Endothelial cell of umbilical vein (primary cell): ENCODE results near the gene TXNRD3. TPM values are rescaled to one million over a fixed set of nuclear protein-coding genes. Genes with fewer than 3 reads are reported as not detected.

Source experiments
- BruUV-seq: library from RNA; stranded (reverse); fragments of 400-500 nt; replicated peaks from 2 replicates; lab custom pipeline; 2021; lab: Mats Ljungman, UMichigan
- CTCF ChIA-PET: fragments of 300-600, 350-600 bp; sonication (Branson Sonifier 250); formaldehyde crosslinking; loops from one replicate; lab custom pipeline; 2021; ENCODE audit warnings: antibody characterized with exemption, inconsistent platforms; lab: Charles Lee
- POLR2A ChIA-PET: fragments of 300-600, 350-600 bp; sonication (Branson Sonifier 250); formaldehyde crosslinking; loops from one replicate; lab custom pipeline; 2021; ENCODE audit warnings: antibody characterized with exemption, inconsistent platforms; lab: Charles Lee
- DNase-seq: peaks from one replicate; pipeline ENCODE4 v3.0.0-alpha.2; 2011; ENCODE audit warnings: low read depth, low spot score
- FAIRE-seq: peaks from 2 replicates; lab custom pipeline; 2011; peaks lifted over from hg19 to GRCh38; lab: Jason Lieb, UNC
- H2AFZ ChIP-seq: 2 replicates; pipeline ENCODE4 v1.6.0; 2012; ENCODE audit warnings: low read depth, low read length, control low read depth, inconsistent platforms
- H3K27ac ChIP-seq: 2 replicates; pipeline ENCODE4 v1.5.1; 2011; ENCODE audit warnings: low read depth, mild to moderate bottlenecking, control low read depth, low read length, moderate library complexity; ENCODE audit not compliant: insufficient read depth
- H3K27me3 ChIP-seq, 2 experiments: 2 replicates each; pipeline versions ENCODE4 v1.6.0 to v1.6.1; 2011; ENCODE audit warnings: low read length in 2 of 2, mixed read lengths in 1 of 2; ENCODE audit not compliant: control insufficient read depth in 2 of 2, insufficient read depth in 2 of 2
- H3K36me3 ChIP-seq, 2 experiments: 2 replicates in 1 of 2; 3 replicates in 1 of 2; pipeline ENCODE4 v1.5.1; 2011; ENCODE audit warnings: low read length in 2 of 2, mild to moderate bottlenecking in 1 of 2, moderate library complexity in 1 of 2; ENCODE audit not compliant: control insufficient read depth in 2 of 2, insufficient read depth in 2 of 2; ENCODE audit errors: extremely low read depth in 1 of 2
- H3K4me1 ChIP-seq: 3 replicates; pipeline ENCODE4 v1.5.1; 2011; ENCODE audit warnings: mild to moderate bottlenecking, low read length; ENCODE audit not compliant: control insufficient read depth, insufficient read depth; ENCODE audit errors: extremely low read depth
- H3K4me2 ChIP-seq: 2 replicates; pipeline ENCODE4 v1.6.1; 2011; ENCODE audit warnings: low read length, control low read depth, mixed read lengths; ENCODE audit not compliant: insufficient read depth
- H3K4me3 ChIP-seq, 3 experiments: fragments of 200-600 bp in 1 of 3; sonication (generic), shearing (Covaris generic) in 1 of 3; replicated peaks in 1 of 3; 2 replicates each; pipeline ENCODE4 v1.5.1; 2011 to 2016; ENCODE audit warnings: control low read depth in 3 of 3, low read length in 3 of 3, mild to moderate bottlenecking in 2 of 3, inconsistent platforms in 1 of 3, low read depth in 1 of 3, moderate library complexity in 1 of 3; ENCODE audit not compliant: insufficient read depth in 1 of 3
- H3K79me2 ChIP-seq: 2 replicates; pipeline ENCODE4 v1.6.0; 2012; ENCODE audit warnings: low read length, inconsistent platforms; ENCODE audit not compliant: control insufficient read depth, insufficient read depth
- H3K9ac ChIP-seq: replicated peaks from 2 replicates; pipeline ENCODE3; 2011; ENCODE audit warnings: low read length, control low read depth; ENCODE audit not compliant: insufficient read depth; ENCODE audit errors: extremely low read depth
- H3K9me1 ChIP-seq: replicated peaks from 3 replicates; pipeline ENCODE4 v1.6.0; 2011; ENCODE audit warnings: mild to moderate bottlenecking, low read length; ENCODE audit not compliant: control insufficient read depth, insufficient read depth; ENCODE audit errors: extremely low read depth
- H3K9me3 ChIP-seq: replicated peaks from 2 replicates; pipeline ENCODE4 v1.5.1; 2012; ENCODE audit warnings: low read length, inconsistent platforms; ENCODE audit not compliant: control insufficient read depth, insufficient read depth
- H4K20me1 ChIP-seq: replicated peaks from 2 replicates; pipeline ENCODE3; 2011; ENCODE audit warnings: mild to moderate bottlenecking, low read length; ENCODE audit not compliant: control insufficient read depth, insufficient read depth; ENCODE audit errors: extremely low read depth
- CTCF ChIP-seq, 2 donors: IDR thresholded peaks; 1 replicate in 1 of 2; 2 replicates in 1 of 2; pipeline ENCODE4 v1.5.1; 2011; ENCODE audit warnings: low read length in 2 of 2, mild to moderate bottlenecking in 2 of 2, moderate library complexity in 2 of 2, control low read depth in 1 of 2, inconsistent platforms in 1 of 2, low read depth in 1 of 2; ENCODE audit not compliant: insufficient read depth in 1 of 2; ENCODE audit errors: extremely low read depth in 1 of 2
- EZH2 ChIP-seq: IDR thresholded peaks from 2 replicates; pipeline ENCODE4 v1.6.1; 2012; ENCODE audit warnings: borderline replicate concordance, low read depth, mild to moderate bottlenecking, moderate library complexity, low read length, inconsistent platforms; ENCODE audit not compliant: severe bottlenecking
- FOS ChIP-seq: IDR thresholded peaks from 2 replicates; pipeline ENCODE4 v1.6.1; 2011; ENCODE audit warnings: mild to moderate bottlenecking, low read length, moderate library complexity, borderline replicate concordance; ENCODE audit not compliant: insufficient read depth
- GATA2 ChIP-seq: IDR thresholded peaks from 2 replicates; pipeline ENCODE4 v1.7.0; 2011; ENCODE audit warnings: low read depth, mild to moderate bottlenecking, moderate library complexity, mixed read lengths, low read length; ENCODE audit not compliant: insufficient read length, insufficient read depth
- JUN ChIP-seq: IDR thresholded peaks from 2 replicates; pipeline ENCODE4 v1.6.1; 2011; ENCODE audit warnings: borderline replicate concordance, low read depth; ENCODE audit not compliant: insufficient read length, insufficient read depth
- MAX ChIP-seq: IDR thresholded peaks from 2 replicates; pipeline ENCODE4 v1.6.1; 2011; ENCODE audit not compliant: insufficient read depth, insufficient read length
- MYC ChIP-seq: IDR thresholded peaks from one replicate; pipeline ENCODE4 v1.6.1; 2011; ENCODE audit warnings: mild to moderate bottlenecking, low read depth, low read length
- POLR2A ChIP-seq: IDR thresholded peaks from 2 replicates; pipeline ENCODE4 v1.6.1; 2012; ENCODE audit warnings: low read depth, mild to moderate bottlenecking, control low read depth, low read length
- POLR2AphosphoS5 ChIP-seq: IDR thresholded peaks from 2 replicates; pipeline ENCODE4 v1.6.1; 2012; ENCODE audit warnings: low read depth, mild to moderate bottlenecking, control low read depth, low read length, moderate library complexity; ENCODE audit not compliant: insufficient read depth
- dilution Hi-C: fragments of 300-500 bp; cut with MboI; formaldehyde crosslinking; loops from one replicate; pipeline ENCODE4 v1.15.0; 2019; ENCODE audit warnings: low sequenced_read_pairs; ENCODE audit not compliant: extremely low pct_ligation_motif_present
- intact Hi-C: fragments of 100-400 bp; cut with micrococcal nuclease; formaldehyde crosslinking; loops from one replicate; pipeline ENCODE4 v1.10.0; 2022
- polyA plus RNA-seq, 4 experiments: library from polyadenylated mRNA; depleted of rRNA in 3 of 4; stranded (reverse) in 3 of 4; unstranded in 1 of 4; fragments of >200 nt; gene quantifications; 2 replicates each; pipeline versions ENCODE4 v1.2.1 to v1.2.3, GENCODE V29; 2011 to 2012; ENCODE audit warnings: missing spikeins in 1 of 4
- total RNA-seq: library from RNA; stranded (reverse); gene quantifications from 2 replicates; pipeline ENCODE4 v1.2.3, GENCODE V29; 2021

The TXNRD3 gene
- total and polyA plus RNA-seq, 2 donors (not counting 3 experiments of a cell fraction or from before 2014, with no cell fraction given), result 2.6 to 7.1 TPM

GRCh38 chr3:126570103-126570541, 84.8 kb downstream of the TXNRD3 start:
- Histone ChIP-seq H2AFZ (no peak overlapping the region), H3K9me1 (no peaks in the 10 kb centered on the region), H3K9ac (no peak overlapping the region), H3K4me1 (no peaks in the 10 kb centered on the region), H3K9me3 (no peaks in the 10 kb centered on the region), H3K4me3 (no peak overlapping the region), H3K79me2 (no peaks in the 10 kb centered on the region), H3K27ac (no peak overlapping the region), H3K4me2 (no peak overlapping the region), H4K20me1 (no peaks in the 10 kb centered on the region), H3K27me3 (peaks cover 4 to 18% of the 10 kb centered on the region in 2 experiments), H3K36me3 (no peaks in the 10 kb centered on the region)
- no TSS peak for BruUV-seq
- TF ChIP-seq CTCF (IDR thresholded peaks at IDR 0.05; ENCODE audit: extremely low read depth in 1 of 2, insufficient read depth in 1 of 2, low read depth in 1 of 2, low read length in 2 of 2), result no peak
- TF ChIP-seq JUN, result no peak
- no peak for TF ChIP-seq POLR2AphosphoS5
- TF ChIP-seq MAX, result no peak
- no peak for TF ChIP-seq FOS
- TF ChIP-seq MYC, result no peak
- no peak for TF ChIP-seq POLR2A
- no peak for TF ChIP-seq EZH2
- TF ChIP-seq GATA2, result no peak
- dilution Hi-C loops (no loop called here), intact Hi-C loops (no loop called here)
- ChIA-PET POLR2A (no interaction called here), CTCF (interaction anchor here (0.8 kb wide), 2 partner anchors 13 to 15 kb away, joined by 4 read pairs; no protein-coding TSS in a partner anchor)
- no peak for FAIRE-seq
- no peak for DNase-seq
